ENCODE results near the gene NBEAL1.
"Not testable (repeated sequence)": the region's sequence is repeated elsewhere in the genome, so short reads cannot be mapped to it uniquely, and the experiment has no call there.

The NBEAL1 gene

DNA sequence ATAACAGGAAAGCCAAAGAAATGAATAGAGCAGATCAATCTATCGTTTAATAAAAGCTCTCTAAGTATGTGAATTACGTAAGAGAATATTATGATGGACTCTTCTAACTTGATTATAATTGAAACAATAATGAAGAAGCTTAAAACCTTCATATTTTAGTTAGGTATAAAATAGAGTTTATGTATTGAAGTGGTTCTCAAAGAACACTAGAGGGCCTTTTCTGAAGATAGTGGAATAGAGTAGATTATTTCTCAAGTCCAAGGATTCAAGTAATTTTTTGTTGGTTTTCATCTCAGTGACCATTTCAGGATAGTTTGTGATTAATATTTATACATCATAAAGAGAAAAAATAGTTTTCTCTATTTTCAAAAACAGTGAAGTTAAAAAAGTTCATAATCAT, 97.7 kb downstream of the NBEAL1 start:
- ATAC-seq (no peak), DNase-seq (no peak)
- Mint-ChIP-seq H3K9me3 (no peaks in the 10 kb centered on the region), H3K27ac (no peak overlapping the region), H3K4me1 (no peaks in the 10 kb centered on the region), H3K4me3 (no peak overlapping the region), H3K27me3 (no peaks in the 10 kb centered on the region), H3K36me3 (ENCODE audit: low read depth) (no peaks in the 10 kb centered on the region)

DNA sequence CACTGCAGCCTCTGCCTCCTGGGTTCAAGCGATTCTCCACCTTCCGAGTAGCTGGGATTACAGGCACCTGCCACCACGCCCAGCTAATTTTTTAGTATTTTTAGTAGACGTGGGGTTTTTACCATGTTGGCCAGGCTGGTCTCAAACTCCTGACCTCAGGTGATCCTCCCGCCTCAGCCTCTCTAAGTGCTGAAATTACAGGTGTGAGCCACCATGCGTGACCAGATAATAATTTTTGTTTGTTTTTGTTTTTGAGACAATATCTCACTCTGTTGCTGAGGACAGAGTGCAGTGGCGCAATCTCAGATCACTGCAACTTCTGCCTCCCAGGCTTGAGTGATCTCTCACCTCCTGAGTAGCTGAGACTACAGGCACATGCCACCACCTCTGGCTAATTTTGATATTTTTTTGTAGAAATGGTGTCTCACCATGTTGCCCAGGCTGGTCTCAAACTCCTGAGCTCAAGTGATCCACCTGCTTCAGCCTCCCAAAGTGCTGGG, 100.6 kb downstream of the NBEAL1 start:
- not testable (repeated sequence) for H3K27ac Mint-ChIP-seq; H3K4me1 Mint-ChIP-seq; ATAC-seq; H3K27me3 Mint-ChIP-seq; DNase-seq; H3K36me3 Mint-ChIP-seq (ENCODE audit: low read depth); H3K4me3 Mint-ChIP-seq; H3K9me3 Mint-ChIP-seq

DNA sequence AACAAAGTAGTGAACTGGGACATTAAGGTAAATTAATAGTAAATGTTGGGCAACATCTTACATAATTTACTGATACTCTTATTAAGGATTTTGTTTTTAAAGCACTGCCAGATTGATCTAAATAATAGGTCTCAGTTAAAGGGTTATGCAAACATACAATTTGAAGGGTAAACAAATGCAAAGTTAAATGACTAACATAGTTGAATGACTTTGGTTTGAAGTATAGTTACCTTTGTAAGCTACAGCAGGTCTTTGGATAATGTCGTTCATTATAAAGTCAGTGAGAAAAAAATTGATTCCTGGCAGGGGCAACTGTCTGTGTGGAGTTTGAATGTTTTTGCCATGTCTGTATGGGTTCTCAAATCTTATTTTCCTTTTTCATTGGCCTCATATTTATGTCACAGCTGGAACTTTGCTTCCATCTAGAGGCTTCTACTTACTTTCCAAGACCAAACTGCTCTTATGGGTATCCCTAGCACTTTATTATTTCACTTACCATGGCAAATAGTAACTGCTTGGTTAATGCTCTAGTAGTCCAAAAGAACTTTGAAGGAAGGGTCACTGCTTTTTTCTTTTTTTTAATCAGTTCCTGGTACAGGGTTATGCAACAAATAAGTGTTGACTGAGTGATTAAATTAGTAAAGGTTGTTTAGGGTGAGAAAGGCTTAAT, 107.8 kb downstream of the NBEAL1 start:
- no peak for DNase-seq
- H3K36me3 Mint-ChIP-seq (ENCODE audit: low read depth): no peaks in the 10 kb centered on the region
- ATAC-seq: no peak
- H3K27me3 Mint-ChIP-seq: no peaks in the 10 kb centered on the region
- H3K4me1 Mint-ChIP-seq: no peaks in the 10 kb centered on the region
- no peaks in the 10 kb centered on the region for H3K9me3 Mint-ChIP-seq
- no peak overlapping the region for H3K27ac Mint-ChIP-seq
- no peak overlapping the region for H3K4me3 Mint-ChIP-seq

DNA sequence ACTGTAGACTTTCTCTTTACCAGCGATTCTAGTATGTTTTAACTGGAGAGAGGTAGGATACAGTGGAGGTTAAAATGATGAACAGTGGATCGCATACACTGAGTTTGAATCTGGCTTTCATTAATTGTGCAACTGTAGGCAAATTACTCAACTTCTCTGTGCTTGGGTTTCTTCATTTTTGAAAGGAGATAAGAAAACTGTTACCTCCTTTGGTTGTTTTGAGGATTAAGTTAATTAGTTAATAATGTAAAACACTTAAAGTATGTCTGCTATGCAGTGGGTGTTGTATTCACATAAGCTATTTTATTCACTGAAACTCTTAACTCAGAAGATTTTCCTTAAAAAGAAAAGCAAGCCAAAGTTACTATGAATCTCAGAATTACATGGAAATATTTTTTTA, 112.3 kb downstream of the NBEAL1 start:
- Mint-ChIP-seq H3K27me3 (no peaks in the 10 kb centered on the region), H3K36me3 (ENCODE audit: low read depth) (peaks cover 3% of the 10 kb centered on the region), H3K9me3 (no peaks in the 10 kb centered on the region), H3K4me1 (no peaks in the 10 kb centered on the region), H3K4me3 (no peak overlapping the region), H3K27ac (no peak overlapping the region)
- no peak for ATAC-seq
- no peak for DNase-seq

DNA sequence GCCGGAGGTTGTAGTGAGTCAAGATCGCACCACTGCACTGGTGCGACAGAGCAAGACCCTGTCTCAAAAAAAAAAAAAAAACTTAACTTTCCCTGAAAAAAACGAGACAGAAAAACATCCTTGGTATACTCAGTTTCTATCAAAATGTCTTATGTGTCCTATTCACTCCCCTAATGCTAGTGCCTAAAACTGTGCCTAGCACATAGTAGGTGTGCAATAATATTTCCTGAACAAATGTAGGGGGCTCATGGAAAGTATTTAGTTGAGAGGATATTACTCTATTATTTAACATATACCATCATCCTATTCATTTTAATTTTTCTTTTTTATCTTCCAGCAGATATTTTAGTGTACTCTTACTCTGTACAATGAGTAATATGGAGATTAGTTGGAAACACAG, 120.4 kb downstream of the NBEAL1 start:
- no peaks in the 10 kb centered on the region for H3K27me3 Mint-ChIP-seq
- DNase-seq (no peak), ATAC-seq (no peak)
- H3K4me1 Mint-ChIP-seq: no peaks in the 10 kb centered on the region
- H3K4me3 Mint-ChIP-seq: no peak overlapping the region
- no peaks in the 10 kb centered on the region for H3K36me3 Mint-ChIP-seq (ENCODE audit: low read depth)
- no peak overlapping the region for H3K27ac Mint-ChIP-seq
- H3K9me3 Mint-ChIP-seq: no peaks in the 10 kb centered on the region

DNA sequence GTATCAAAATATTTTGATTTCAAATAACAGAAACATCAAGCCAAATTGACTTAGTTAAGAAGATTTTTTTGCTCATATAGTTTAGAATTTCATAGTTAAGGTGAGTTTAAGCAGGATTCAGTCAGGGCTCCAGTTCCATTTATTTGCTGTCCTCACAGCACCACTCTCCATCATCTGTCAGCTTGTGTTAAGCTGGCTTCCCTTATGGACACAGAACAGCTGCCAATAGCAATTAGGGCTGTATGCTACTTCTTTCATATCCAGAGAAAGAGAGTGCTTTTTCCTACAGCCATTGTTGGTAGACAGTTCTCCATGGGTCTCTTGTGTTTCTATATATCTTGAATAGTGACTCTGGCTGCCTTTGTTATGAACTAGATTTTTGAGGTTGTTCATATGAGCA, 128.7 kb downstream of the NBEAL1 start:
- Mint-ChIP-seq H3K4me1 (no peaks in the 10 kb centered on the region), H3K36me3 (ENCODE audit: low read depth) (peaks cover 2% of the 10 kb centered on the region), H3K4me3 (no peak overlapping the region)

DNA sequence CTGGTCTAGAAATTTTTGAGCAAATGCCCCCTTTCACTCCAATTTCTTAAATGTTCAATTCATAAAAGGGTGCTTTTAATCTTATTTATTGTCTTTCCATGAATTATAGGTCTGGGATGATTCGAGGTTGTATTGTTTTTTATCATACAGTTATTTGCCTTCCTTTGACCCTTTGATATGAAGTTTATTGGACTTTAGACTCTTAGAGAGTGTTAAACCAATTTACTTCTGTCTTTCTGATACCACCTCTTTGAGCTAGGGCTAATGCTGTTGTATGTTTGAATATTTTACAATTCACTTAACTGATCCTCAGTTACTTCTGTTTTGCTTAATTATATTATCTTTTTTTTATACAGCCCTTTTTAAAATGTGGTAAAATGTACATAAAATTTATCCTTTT, 134.5 kb downstream of the NBEAL1 start:
- H3K4me1 Mint-ChIP-seq: no peaks in the 10 kb centered on the region
- no peak for DNase-seq
- no peak for ATAC-seq
- no peak overlapping the region for H3K4me3 Mint-ChIP-seq
- H3K27ac Mint-ChIP-seq: no peak overlapping the region
- peaks cover 6% of the 10 kb centered on the region for H3K36me3 Mint-ChIP-seq (ENCODE audit: low read depth)
- H3K27me3 Mint-ChIP-seq: no peaks in the 10 kb centered on the region
- H3K9me3 Mint-ChIP-seq: no peaks in the 10 kb centered on the region

More for the DNA sequence above, 128.7 kb downstream of the NBEAL1 start:
- no peaks in the 10 kb centered on the region for H3K9me3 Mint-ChIP-seq
- DNase-seq (no peak), ATAC-seq (no peak)
- H3K27me3 Mint-ChIP-seq: no peaks in the 10 kb centered on the region
- no peak overlapping the region for H3K27ac Mint-ChIP-seq

DNA sequence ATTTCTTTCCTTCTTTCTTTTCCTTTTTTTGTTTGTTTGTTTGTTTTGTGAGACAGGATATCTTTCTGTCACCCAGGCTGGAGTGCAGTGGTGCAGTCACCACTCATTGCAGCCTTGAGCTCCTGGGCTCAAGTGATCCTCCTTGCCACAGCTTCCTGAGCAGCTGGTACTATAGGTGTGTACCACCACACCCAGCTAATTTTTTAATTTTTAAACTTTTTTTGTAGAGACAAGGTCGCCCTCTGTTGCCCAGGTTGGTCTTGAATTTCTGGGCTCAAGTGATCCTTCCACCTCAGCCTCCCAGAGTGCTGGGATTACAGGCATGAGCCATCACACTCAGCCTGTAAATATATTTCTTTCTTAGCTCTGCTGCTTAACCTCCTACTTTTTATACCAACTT, 140.7 kb downstream of the NBEAL1 start:
- Mint-ChIP-seq H3K27ac (no peak overlapping the region), H3K4me1 (peaks cover 3% of the 10 kb centered on the region), H3K4me3 (no peak overlapping the region), H3K27me3 (no peaks in the 10 kb centered on the region), H3K9me3 (no peaks in the 10 kb centered on the region), H3K36me3 (ENCODE audit: low read depth) (peaks cover 1% of the 10 kb centered on the region)
- no peak for DNase-seq
- ATAC-seq: no peak

DNA sequence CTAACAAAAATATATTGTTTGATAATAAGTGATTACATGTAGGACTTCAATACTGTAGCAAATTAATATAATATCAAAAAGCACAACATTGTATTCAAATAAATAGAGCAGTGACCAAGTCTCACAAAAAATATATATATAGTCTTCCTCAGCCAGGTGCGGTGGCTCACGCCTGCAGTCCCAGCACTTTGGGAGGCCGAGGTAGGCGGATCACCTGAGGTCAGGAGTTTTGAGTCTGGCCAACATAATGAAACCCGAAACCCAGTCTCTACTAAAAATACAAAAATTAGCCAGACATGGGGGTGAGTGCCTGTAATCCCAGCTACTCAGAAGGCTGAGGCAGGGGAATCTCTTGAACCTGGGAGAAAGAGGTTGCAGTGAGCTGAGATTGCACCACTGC, 148.0 kb downstream of the NBEAL1 start:
- not testable (repeated sequence) for H3K27ac Mint-ChIP-seq; H3K27me3 Mint-ChIP-seq; H3K4me1 Mint-ChIP-seq; DNase-seq; H3K36me3 Mint-ChIP-seq (ENCODE audit: low read depth); H3K4me3 Mint-ChIP-seq; ATAC-seq; H3K9me3 Mint-ChIP-seq

DNA sequence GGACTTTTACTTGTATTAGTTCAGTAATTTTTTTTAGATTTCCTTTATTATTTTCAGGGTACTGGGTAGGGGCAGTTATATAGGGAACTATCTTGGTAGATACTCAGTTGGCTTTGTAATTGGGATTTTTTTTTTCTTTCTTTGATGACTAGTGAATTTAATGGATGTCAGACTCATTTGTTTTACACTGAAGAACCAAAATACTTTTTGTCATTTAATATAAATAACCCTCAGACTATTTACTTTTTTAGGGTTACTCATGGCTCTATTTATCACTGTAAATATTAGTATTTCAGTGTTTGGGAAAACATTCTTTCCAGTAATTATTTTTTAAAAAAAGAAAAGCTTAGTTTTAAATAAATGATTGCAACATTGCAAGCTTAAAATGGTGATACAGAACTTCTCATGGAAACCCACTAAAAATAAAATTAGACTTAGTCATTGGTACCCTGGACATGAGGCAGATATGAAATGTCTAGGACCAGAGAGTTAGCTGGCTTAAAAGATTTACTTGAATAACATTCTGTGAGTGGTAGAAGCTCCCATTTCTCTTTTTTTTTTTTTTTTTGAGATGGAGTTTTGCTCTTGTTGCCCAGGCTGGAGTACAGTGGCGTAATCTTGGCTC, 149.7 kb downstream of the NBEAL1 start:
- no peak overlapping the region for H3K4me3 Mint-ChIP-seq
- no peak for DNase-seq
- H3K27ac Mint-ChIP-seq: no peak overlapping the region
- H3K9me3 Mint-ChIP-seq: peaks cover 5% of the 10 kb centered on the region
- peaks cover 5% of the 10 kb centered on the region for H3K36me3 Mint-ChIP-seq (ENCODE audit: low read depth)
- no peaks in the 10 kb centered on the region for H3K27me3 Mint-ChIP-seq
- no peak for ATAC-seq
- H3K4me1 Mint-ChIP-seq: no peaks in the 10 kb centered on the region

DNA sequence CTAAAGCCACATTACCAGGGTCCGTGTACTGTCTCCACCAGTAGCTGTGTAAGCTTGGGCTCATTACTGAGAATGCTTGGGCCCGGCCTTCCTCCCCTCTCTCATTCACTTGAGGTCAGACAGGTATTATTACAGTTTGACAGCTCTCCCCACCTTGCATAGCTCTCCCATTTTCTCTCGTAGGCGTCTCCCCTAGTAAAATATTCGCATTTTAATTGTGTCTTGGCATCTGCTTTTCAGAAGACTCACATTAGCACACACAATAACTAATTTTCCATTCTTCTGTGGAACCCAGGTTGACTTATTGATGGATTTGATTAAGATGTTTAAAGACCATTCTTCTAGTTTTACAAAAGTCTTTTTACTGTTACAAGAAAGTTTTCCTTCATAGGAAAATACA, 153.1 kb downstream of the NBEAL1 start:
- Mint-ChIP-seq H3K4me3 (no peak overlapping the region), H3K27ac (no peak overlapping the region), H3K36me3 (ENCODE audit: low read depth) (peaks cover 2% of the 10 kb centered on the region), H3K9me3 (peaks cover 5% of the 10 kb centered on the region), H3K4me1 (no peaks in the 10 kb centered on the region), H3K27me3 (no peaks in the 10 kb centered on the region)
- no peak for DNase-seq
- ATAC-seq: no peak

DNA sequence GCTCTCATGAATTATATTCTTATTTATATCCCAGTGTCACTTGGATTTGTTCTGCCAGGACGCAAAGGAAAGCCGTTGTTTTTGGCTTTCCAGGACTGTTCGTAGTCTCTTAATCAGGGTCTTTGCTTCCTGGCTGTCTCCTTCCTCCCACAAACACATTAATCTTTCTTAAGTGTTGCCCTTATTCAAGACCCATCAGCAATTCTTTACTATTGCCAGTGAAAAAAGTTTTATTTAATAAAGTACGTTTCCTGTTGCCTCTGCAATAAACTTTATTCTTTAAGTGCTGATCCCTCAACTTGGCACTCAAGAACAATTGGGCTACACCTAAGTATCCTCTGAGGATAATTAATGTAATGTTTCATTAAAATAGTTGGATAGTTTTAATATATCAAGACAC, 155.8 kb downstream of the NBEAL1 start:
- no peak for ATAC-seq
- H3K4me3 Mint-ChIP-seq: no peak overlapping the region
- DNase-seq: no peak
- no peaks in the 10 kb centered on the region for H3K4me1 Mint-ChIP-seq
- H3K27me3 Mint-ChIP-seq: no peaks in the 10 kb centered on the region
- no peak overlapping the region for H3K27ac Mint-ChIP-seq
- no peaks in the 10 kb centered on the region for H3K36me3 Mint-ChIP-seq (ENCODE audit: low read depth)
- no peaks in the 10 kb centered on the region for H3K9me3 Mint-ChIP-seq

DNA sequence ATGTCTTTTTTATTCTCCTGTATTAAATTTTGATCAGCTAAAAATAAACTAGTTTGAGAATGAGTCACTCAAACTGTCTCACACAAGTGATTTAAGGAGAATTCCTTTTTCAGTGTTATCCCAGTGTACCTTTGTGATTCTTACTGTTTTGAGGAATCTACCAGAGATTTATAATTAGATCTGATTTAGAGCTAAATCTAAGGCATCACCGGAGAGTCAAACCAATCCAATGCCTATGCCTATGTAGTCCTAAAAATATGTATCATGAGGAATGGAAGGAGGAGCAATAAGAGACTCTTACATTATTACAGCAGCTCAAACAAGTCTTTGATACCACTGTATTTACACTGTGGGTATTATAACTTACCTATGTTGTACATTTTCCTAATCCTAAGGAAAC, 160.7 kb downstream of the NBEAL1 start:
- H3K36me3 Mint-ChIP-seq (ENCODE audit: low read depth): peaks cover 2% of the 10 kb centered on the region
- DNase-seq (no peak), ATAC-seq (no peak)
- no peaks in the 10 kb centered on the region for H3K9me3 Mint-ChIP-seq
- H3K4me1 Mint-ChIP-seq: peaks cover 3% of the 10 kb centered on the region
- no peak overlapping the region for H3K4me3 Mint-ChIP-seq
- H3K27me3 Mint-ChIP-seq: no peaks in the 10 kb centered on the region
- H3K27ac Mint-ChIP-seq: no peak overlapping the region

DNA sequence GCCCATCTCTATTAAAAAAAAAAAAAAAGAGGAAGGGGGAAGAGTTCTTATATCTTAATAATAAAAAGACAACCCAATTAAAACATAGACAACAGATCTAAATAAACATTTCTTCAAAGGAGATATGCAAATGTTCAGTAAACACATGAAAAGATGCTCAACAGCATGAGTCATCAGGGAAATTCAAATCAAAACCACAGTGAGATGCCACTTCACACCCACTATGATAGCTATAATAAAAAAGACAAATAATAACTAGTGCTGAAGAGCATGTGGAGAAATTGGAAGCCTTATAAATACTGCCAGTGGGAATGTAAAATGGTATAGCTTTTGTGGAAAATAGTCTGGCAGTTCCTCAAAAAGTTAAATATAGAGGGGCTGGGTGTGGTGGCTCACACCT, 162.7 kb downstream of the NBEAL1 start:
- H3K4me3 Mint-ChIP-seq: no peak overlapping the region
- H3K27me3 Mint-ChIP-seq: no peaks in the 10 kb centered on the region
- H3K36me3 Mint-ChIP-seq (ENCODE audit: low read depth): peaks cover 2% of the 10 kb centered on the region
- H3K4me1 Mint-ChIP-seq: peaks cover 3% of the 10 kb centered on the region
- H3K27ac Mint-ChIP-seq: no peak overlapping the region
- DNase-seq: no peak
- H3K9me3 Mint-ChIP-seq: no peaks in the 10 kb centered on the region
- no peak for ATAC-seq

DNA sequence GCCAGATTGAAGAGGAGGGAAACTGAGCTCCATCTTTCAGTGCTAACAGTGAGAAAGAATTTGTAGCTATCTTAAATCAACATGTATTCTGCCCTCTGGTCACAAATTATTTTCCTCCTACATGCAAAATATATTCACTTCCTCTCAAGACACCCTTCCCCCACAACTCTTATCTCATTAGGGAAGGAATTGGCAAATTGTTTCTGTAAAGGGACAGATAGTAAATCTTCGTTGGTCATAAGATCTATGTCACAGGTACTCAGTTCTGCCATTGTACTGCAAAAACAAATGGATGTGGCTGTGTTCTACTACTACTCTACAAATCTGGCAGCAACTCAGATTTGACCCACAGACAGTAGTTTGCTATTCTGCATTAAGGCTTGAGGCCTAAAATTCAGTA, 171.2 kb downstream of the NBEAL1 start:
- H3K36me3 Mint-ChIP-seq (ENCODE audit: low read depth): peaks cover 7% of the 10 kb centered on the region
- DNase-seq (no peak), ATAC-seq (no peak)
- no peak overlapping the region for H3K4me3 Mint-ChIP-seq
- H3K9me3 Mint-ChIP-seq: no peaks in the 10 kb centered on the region
- no peak overlapping the region for H3K27ac Mint-ChIP-seq
- no peaks in the 10 kb centered on the region for H3K27me3 Mint-ChIP-seq
- H3K4me1 Mint-ChIP-seq: no peaks in the 10 kb centered on the region
